HepG2 (cell line): ENCODE data around the gene PGA3. TPM values are rescaled to one million over a fixed set of nuclear protein-coding genes. Genes with fewer than 3 reads are reported as not detected.
"Not testable (repeated sequence)": the region's sequence is repeated elsewhere in the genome, so short reads cannot be mapped to it uniquely, and the experiment has no call there.

ENCODE experiments used
- ATAC-seq: fragments of 200-7000 bp; cut with Tn5 transposase; 3 replicates; pipeline ENCODE4 v1.9.1; 2020; ENCODE audit warnings: mild to moderate bottlenecking, moderate library complexity
- BruUV-seq: library from RNA; stranded (reverse); fragments of 400-500 nt; replicated peaks from 2 replicates; lab custom pipeline; 2021; lab: Mats Ljungman, UMichigan
- CTCF ChIA-PET: fragments of 300-600 bp; formaldehyde crosslinking; extraction: SDS; loops from one replicate; lab custom pipeline; 2021; ENCODE audit warnings: low total read pairs, inconsistent platforms, low intra/inter-chr PET ratio; lab: Yijun Ruan, JAX
- POLR2A ChIA-PET: fragments of 350-600 bp; sonication (Branson Sonifier 250); formaldehyde crosslinking; loops from one replicate; lab custom pipeline; 2020; ENCODE audit warnings: antibody characterized with exemption, inconsistent platforms; lab: Yijun Ruan, JAX
- DNase-seq: peaks from one replicate; pipeline ENCODE4 v3.0.0-alpha.2; 2015; ENCODE audit warnings: low spot score
- FAIRE-seq: peaks from 3 replicates; lab custom pipeline; 2011; peaks lifted over from hg19 to GRCh38; lab: Jason Lieb, UNC
- H2AFZ ChIP-seq: one replicate; pipeline ENCODE4 v1.6.1; 2011; ENCODE audit warnings: low read length, inconsistent platforms
- H3K27ac ChIP-seq: fragments of 300-600 bp; 3 replicates; pipeline ENCODE4 v1.8.0; 2011; ENCODE audit warnings: mixed run types, mild to moderate bottlenecking, mixed read lengths, low read length, inconsistent platforms; ENCODE audit not compliant: insufficient read depth; ENCODE audit errors: extremely low read length
- H3K27me3 ChIP-seq, 2 experiments: fragments of 200-600 bp in 1 of 2; 2 replicates in 1 of 2; 3 replicates in 1 of 2; pipeline versions ENCODE4 v1.6.0 to v1.8.0; 2011; ENCODE audit warnings: low read length in 2 of 2, mild to moderate bottlenecking in 2 of 2, moderate library complexity in 2 of 2, inconsistent platforms in 1 of 2; ENCODE audit not compliant: insufficient read depth in 2 of 2, control insufficient read depth in 1 of 2
- H3K36me3 ChIP-seq, 2 experiments: fragments of 200-600 bp in 1 of 2; replicated peaks in 1 of 2; 2 replicates in 1 of 2; 3 replicates in 1 of 2; pipeline versions ENCODE4 v1.5.1 to v1.8.0; 2011; ENCODE audit warnings: low read length in 2 of 2, inconsistent platforms in 1 of 2; ENCODE audit not compliant: insufficient read depth in 2 of 2, control insufficient read depth in 1 of 2
- H3K4me1 ChIP-seq: 2 replicates; pipeline ENCODE4 v1.5.1; 2012; ENCODE audit warnings: low read length, inconsistent platforms; ENCODE audit not compliant: insufficient read depth
- H3K4me2 ChIP-seq: 2 replicates; pipeline ENCODE4 v1.6.0; 2011; ENCODE audit warnings: low read depth, low read length, inconsistent platforms
- H3K4me3 ChIP-seq, 3 experiments: fragments of 200-600 bp in 1 of 3; sonication (generic), shearing (Covaris generic) in 1 of 3; replicated peaks in 1 of 3; 2 replicates each; pipeline ENCODE4 v1.5.1; 2011 to 2016; ENCODE audit warnings: low read length in 3 of 3, inconsistent platforms in 2 of 3, low read depth in 2 of 3, mild to moderate bottlenecking in 2 of 3, control low read depth in 1 of 3, mixed read lengths in 1 of 3; ENCODE audit not compliant: insufficient read depth in 1 of 3
- H3K79me2 ChIP-seq: one replicate; pipeline ENCODE4 v1.6.1; 2011; ENCODE audit warnings: low read length, inconsistent platforms; ENCODE audit not compliant: insufficient read depth
- H3K9ac ChIP-seq: 2 replicates; pipeline ENCODE4 v1.6.0; 2011; ENCODE audit warnings: mild to moderate bottlenecking, low read depth, low read length, inconsistent platforms; ENCODE audit not compliant: insufficient read depth
- H3K9me3 ChIP-seq: 2 replicates; pipeline ENCODE4 v1.5.1; 2012; ENCODE audit warnings: mild to moderate bottlenecking, low read length
- H4K20me1 ChIP-seq: 2 replicates; pipeline ENCODE4 v1.6.0; 2011; ENCODE audit warnings: inconsistent platforms, mild to moderate bottlenecking, low read length, moderate library complexity; ENCODE audit not compliant: insufficient read depth
- WGBS: methylation state at CpG from one replicate; pipeline ENCODE4 v1.1.6; 2017; ENCODE audit warnings: low lambda C conversion rate; 5-methylcytosine and 5-hydroxymethylcytosine counted together
- in situ Hi-C: cut with HindIII; loops from 2 replicates; pipeline ENCODE4 v1.10.0; 2017; ENCODE audit warnings: low pct_unique_long_range_greater_than_20kb; ENCODE audit not compliant: extremely low pct_ligation_motif_present
- intact Hi-C: fragments of 100-400 bp; cut with micrococcal nuclease; formaldehyde crosslinking; loops from one replicate; pipeline ENCODE4 v1.10.0; 2022; ENCODE audit not compliant: unreplicated experiment
- polyA plus RNA-seq, 8 experiments: library from polyadenylated mRNA; depleted of rRNA in 3 of 8; stranded (reverse) in 7 of 8; unstranded in 1 of 8; fragments of >200 nt; fragmentation: Illumina TruSeq in 4 of 8; extraction: Trizol in 4 of 8; gene quantifications; 2 replicates each; pipeline versions ENCODE4 v1.2.1 to v1.2.3, GENCODE V29; 2011 to 2016; ENCODE audit warnings: low read depth in 4 of 8, missing spikeins in 1 of 8, mixed read lengths in 1 of 8; ENCODE audit not compliant: insufficient read depth in 1 of 8
- total RNA-seq, 5 experiments: library from RNA; depleted of rRNA; stranded (reverse); fragments of >200 nt; fragmentation: Illumina TruSeq; extraction: Trizol; gene quantifications; 2 replicates each; pipeline ENCODE4 v1.2.3, GENCODE V29; 2016; ENCODE audit warnings: low read depth in 1 of 5

The PGA3 gene
- total and polyA plus RNA-seq, 2 of the 13 experiments (the other 11 are each of a cell fraction or from before 2014, with no cell fraction given), result not detected

DNA sequence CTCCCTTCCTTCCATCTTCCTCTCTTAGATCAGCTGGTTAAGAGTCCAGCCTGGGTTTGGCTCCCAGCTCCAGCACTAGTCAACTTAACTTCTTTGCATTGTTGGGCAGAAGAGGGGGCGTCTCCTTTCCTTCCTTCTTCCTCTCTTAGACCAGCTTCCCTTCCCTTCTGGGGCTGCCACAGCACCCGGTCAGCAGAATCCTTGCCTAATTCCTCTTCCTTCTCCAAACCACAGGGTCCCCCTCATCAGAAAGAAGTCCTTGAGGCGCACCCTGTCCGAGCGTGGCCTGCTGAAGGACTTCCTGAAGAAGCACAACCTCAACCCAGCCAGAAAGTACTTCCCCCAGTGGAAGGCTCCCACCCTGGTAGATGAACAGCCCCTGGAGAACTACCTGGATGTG, 558 bp downstream of the PGA3 start:
- H3K79me2 ChIP-seq, BruUV-seq, H3K36me3 ChIP-seq, FAIRE-seq, H3K27ac ChIP-seq, CTCF ChIA-PET, POLR2A ChIA-PET, H3K4me2 ChIP-seq, H3K9me3 ChIP-seq, H4K20me1 ChIP-seq, in situ Hi-C loops, ATAC-seq, intact Hi-C loops, H3K4me1 ChIP-seq, H3K27me3 ChIP-seq, H2AFZ ChIP-seq, DNase-seq, H3K9ac ChIP-seq, H3K4me3 ChIP-seq: not testable (repeated sequence)
- no CpG with 5 or more reads among the region's 5 CpGs for WGBS

DNA sequence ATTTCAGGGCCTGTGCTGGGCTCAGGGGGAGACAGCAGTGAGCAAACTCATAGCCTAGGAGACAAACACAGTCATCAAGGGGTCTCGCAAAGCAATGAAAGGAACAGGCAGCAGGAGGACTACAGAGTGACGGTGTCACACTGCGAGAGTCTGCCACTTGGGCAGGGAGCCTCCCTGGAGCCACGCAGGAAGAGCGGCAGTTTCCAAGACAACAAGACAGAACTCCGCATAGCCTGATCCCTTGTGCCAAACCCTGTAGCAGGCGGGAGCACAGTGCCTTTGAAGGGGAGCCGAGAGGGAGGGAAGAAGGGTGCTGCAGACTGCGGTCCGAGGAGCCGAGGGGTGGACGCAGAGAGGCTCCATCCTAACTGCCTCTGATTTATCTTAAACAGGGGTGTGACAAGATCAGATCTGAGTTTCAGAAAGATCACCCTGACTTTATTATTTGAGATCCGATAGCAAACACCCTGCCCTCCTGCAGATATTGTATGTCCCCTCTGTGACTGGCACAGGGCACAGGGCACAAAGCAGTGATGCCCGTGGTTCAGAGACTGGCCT, 1.3 kb downstream of the PGA3 start:
- H3K36me3 ChIP-seq, H3K9me3 ChIP-seq, CTCF ChIA-PET, BruUV-seq, ATAC-seq, in situ Hi-C loops, H4K20me1 ChIP-seq, H2AFZ ChIP-seq, FAIRE-seq, H3K4me2 ChIP-seq, H3K9ac ChIP-seq, intact Hi-C loops, H3K4me3 ChIP-seq, H3K79me2 ChIP-seq, H3K4me1 ChIP-seq, H3K27ac ChIP-seq, DNase-seq, H3K27me3 ChIP-seq, POLR2A ChIA-PET: not testable (repeated sequence)
- 33% methylated on average over 9 of the region's 14 CpGs for WGBS

DNA sequence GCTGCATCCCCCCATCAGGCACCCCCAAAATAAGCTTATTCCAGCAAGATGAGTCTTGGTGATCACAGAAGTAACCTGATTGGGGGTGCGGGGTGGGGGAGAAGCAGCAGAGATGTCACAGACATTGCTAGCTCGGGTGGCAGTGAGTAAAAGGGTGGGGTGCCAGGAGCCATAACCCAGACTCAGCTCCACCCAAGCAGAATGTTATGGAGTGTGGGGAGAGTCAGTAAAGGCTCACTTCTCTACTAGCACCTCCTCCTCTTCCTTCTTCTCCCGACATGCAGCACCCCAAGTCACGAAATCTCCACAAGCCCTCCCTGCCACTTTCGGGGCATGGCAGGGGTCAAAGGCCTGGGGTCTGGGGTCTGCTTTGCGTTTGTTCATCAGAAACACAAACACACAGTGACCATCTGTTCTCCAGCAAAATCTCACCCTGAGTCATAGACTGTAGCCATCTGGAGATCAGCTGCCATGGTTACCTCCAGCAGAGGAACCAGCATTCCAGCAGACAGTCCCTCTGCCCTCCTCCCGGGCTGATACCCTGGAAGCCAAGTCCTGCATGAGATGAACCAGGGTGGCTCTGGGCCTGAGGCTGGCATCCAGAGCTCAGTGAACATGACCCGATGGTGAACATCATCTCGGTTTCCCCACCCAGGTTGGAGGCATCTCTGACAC, 4.5 kb downstream of the PGA3 start:
- intact Hi-C loops, in situ Hi-C loops, FAIRE-seq, H3K27ac ChIP-seq, H3K9me3 ChIP-seq, H3K27me3 ChIP-seq, H3K79me2 ChIP-seq, DNase-seq, CTCF ChIA-PET, H3K4me2 ChIP-seq, H3K4me1 ChIP-seq, H3K9ac ChIP-seq, POLR2A ChIA-PET, H3K36me3 ChIP-seq, H3K4me3 ChIP-seq, H2AFZ ChIP-seq, H4K20me1 ChIP-seq, BruUV-seq, ATAC-seq: not testable (repeated sequence)
- no CpG with 5 or more reads among the region's 9 CpGs for WGBS

DNA sequence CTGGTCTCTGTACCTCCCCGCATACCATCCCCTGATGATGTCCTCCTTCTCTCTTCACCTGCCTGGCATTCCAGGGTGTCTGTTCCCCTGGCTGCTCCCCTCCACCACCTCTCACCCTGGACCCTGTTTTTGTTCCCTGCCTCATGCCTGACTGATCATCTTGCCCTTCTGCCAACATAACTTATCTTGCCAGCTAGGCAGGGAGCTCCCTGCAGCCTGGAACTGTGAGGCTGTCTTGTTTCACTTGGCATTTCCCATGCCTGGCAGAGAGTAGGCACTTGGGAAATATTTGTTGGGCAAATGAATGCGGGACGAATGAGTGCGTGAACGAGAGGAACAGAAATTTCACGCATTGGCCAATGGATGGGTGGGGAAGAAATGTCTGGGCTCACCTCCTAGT, 7.3 kb downstream of the PGA3 start:
- H3K27me3 ChIP-seq, H3K9ac ChIP-seq, H3K4me2 ChIP-seq, H3K79me2 ChIP-seq, H3K36me3 ChIP-seq, H4K20me1 ChIP-seq, FAIRE-seq, H3K4me1 ChIP-seq, H3K27ac ChIP-seq, BruUV-seq, DNase-seq, ATAC-seq, CTCF ChIA-PET, intact Hi-C loops, POLR2A ChIA-PET, H3K4me3 ChIP-seq, H2AFZ ChIP-seq, in situ Hi-C loops, H3K9me3 ChIP-seq: not testable (repeated sequence)
- no CpG with 5 or more reads among the region's 6 CpGs for WGBS
